HEK293 (cell line): ENCODE measurements around the gene PPP2R5D.

Experiments used
- SP2 ChIP-seq: fragments of 450-650 bp; formaldehyde crosslinking; IDR thresholded peaks from 2 replicates; pipeline ENCODE4 v1.5.1; 2016; ENCODE audit warnings: missing biosample characterization, missing genetic modification characterization
- ZNF184 ChIP-seq: fragments of 450-650 bp; IDR thresholded peaks from 2 replicates; pipeline ENCODE4 v1.5.1; 2018; ENCODE audit warnings: missing biosample characterization, mild to moderate bottlenecking, missing genetic modification characterization
- ZNF473 ChIP-seq: fragments of 450-650 bp; formaldehyde crosslinking; IDR thresholded peaks from 2 replicates; pipeline ENCODE4 v1.5.1; 2017; ENCODE audit warnings: missing biosample characterization, missing genetic modification characterization
- ZNF558 ChIP-seq: fragments of 450-650 bp; formaldehyde crosslinking; IDR thresholded peaks from 2 replicates; pipeline ENCODE4 v1.5.1; 2016; ENCODE audit warnings: missing biosample characterization, missing genetic modification characterization
- ZNF776 ChIP-seq: fragments of 450-650 bp; formaldehyde crosslinking; IDR thresholded peaks from 2 replicates; pipeline ENCODE4 v1.5.0; 2017; ENCODE audit warnings: missing biosample characterization, missing genetic modification characterization, borderline replicate concordance
- ZNF791 ChIP-seq: fragments of 450-650 bp; formaldehyde crosslinking; IDR thresholded peaks from 2 replicates; pipeline ENCODE4 v1.5.1; 2016; ENCODE audit warnings: missing biosample characterization, missing genetic modification characterization
- TF ChIP-seq, protein P1 (sequence below): fragments of 450-650 bp; formaldehyde crosslinking; IDR thresholded peaks from 2 replicates; pipeline ENCODE4 v1.5.1; 2016; ENCODE audit warnings: missing biosample characterization, missing genetic modification characterization
- TF ChIP-seq, protein P2 (sequence below): fragments of 450-650 bp; formaldehyde crosslinking; IDR thresholded peaks from 2 replicates; pipeline ENCODE4 v1.5.1; 2016; ENCODE audit warnings: missing biosample characterization, missing genetic modification characterization

DNA sequence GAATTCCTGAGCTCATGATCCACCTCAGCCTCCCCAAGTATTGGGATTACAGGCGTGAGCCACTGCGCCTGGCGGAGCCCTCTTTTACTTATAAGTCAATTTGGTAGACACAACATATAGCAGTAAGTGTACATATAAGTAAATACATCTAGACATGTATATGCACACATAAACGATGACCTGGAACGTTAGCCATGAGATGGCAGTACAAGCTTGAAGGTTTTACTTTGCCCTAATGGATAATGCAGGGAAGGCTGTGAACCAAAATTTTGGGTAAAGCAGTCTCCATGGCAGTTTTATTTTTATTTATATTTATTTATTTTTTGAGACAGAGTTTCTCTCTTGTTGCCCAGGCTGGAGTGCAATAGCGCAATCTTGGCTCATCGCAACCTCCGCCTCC, 26.2 kb upstream of the PPP2R5D start:
- TF ChIP-seq SP2: no peak
- TF ChIP-seq, protein P1, sequence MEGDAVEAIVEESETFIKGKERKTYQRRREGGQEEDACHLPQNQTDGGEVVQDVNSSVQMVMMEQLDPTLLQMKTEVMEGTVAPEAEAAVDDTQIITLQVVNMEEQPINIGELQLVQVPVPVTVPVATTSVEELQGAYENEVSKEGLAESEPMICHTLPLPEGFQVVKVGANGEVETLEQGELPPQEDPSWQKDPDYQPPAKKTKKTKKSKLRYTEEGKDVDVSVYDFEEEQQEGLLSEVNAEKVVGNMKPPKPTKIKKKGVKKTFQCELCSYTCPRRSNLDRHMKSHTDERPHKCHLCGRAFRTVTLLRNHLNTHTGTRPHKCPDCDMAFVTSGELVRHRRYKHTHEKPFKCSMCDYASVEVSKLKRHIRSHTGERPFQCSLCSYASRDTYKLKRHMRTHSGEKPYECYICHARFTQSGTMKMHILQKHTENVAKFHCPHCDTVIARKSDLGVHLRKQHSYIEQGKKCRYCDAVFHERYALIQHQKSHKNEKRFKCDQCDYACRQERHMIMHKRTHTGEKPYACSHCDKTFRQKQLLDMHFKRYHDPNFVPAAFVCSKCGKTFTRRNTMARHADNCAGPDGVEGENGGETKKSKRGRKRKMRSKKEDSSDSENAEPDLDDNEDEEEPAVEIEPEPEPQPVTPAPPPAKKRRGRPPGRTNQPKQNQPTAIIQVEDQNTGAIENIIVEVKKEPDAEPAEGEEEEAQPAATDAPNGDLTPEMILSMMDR (tag by site-specific recombination): no peak
- no peak for TF ChIP-seq ZNF558
- no peak for TF ChIP-seq ZNF776 (tag by site-specific recombination)
- TF ChIP-seq ZNF184 (tag by site-specific recombination): no peak
- TF ChIP-seq, protein P2, sequence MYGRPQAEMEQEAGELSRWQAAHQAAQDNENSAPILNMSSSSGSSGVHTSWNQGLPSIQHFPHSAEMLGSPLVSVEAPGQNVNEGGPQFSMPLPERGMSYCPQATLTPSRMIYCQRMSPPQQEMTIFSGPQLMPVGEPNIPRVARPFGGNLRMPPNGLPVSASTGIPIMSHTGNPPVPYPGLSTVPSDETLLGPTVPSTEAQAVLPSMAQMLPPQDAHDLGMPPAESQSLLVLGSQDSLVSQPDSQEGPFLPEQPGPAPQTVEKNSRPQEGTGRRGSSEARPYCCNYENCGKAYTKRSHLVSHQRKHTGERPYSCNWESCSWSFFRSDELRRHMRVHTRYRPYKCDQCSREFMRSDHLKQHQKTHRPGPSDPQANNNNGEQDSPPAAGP (tag by site-specific recombination): no peak
- TF ChIP-seq ZNF473 (tag by site-specific recombination): no peak
- TF ChIP-seq ZNF791: no peak
